NCI-H446 (cell line): ENCODE data around the gene NOP9.

Experiments
- DNase-seq, 2 experiments: peaks; one replicate each; lab custom pipeline; 2025; lab: John Stamatoyannopoulos, UW

The NOP9 gene

DNA sequence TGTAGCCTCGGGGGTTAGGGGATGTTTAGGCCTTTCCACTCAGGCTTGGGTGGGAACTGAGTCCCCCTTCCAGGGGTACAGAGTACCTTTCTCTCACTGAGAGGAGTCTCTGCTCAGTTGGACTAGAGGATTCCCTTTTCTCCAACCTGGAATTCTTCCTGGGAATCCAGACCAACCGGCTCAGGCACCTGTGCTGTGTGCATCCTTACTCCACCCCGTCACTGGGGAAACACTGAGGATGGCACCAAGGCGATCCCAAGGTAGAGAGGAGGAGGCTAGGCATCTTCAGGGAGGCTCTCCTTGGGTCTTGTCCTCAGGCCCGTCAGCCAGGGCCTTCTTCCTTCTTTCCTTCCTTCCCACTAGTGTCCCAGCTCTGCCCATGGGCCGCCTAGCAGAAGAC lies 35.8 kb upstream of the NOP9 start:
- DNase-seq: no peak

DNA sequence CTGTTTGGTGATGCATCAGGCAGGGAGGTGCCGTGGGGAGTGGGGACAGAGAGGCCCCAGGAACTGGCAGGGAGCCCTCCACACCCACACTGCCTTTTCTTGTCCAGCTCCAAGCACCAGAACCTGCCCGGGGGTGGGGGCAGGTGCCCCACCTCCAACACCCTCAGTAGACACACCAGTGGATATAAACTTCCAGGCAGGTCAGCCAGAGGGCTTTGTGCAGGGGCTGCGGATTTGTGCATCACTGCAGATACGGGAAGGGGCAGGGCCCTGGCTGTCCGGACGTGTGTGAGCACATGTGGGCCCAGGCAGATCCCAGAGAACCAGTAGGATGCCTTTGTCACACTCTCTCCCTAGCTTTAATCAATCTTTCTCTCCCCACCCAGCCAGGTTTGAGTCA lies 35.4 kb upstream of the NOP9 start:
- DNase-seq: no peak

DNA sequence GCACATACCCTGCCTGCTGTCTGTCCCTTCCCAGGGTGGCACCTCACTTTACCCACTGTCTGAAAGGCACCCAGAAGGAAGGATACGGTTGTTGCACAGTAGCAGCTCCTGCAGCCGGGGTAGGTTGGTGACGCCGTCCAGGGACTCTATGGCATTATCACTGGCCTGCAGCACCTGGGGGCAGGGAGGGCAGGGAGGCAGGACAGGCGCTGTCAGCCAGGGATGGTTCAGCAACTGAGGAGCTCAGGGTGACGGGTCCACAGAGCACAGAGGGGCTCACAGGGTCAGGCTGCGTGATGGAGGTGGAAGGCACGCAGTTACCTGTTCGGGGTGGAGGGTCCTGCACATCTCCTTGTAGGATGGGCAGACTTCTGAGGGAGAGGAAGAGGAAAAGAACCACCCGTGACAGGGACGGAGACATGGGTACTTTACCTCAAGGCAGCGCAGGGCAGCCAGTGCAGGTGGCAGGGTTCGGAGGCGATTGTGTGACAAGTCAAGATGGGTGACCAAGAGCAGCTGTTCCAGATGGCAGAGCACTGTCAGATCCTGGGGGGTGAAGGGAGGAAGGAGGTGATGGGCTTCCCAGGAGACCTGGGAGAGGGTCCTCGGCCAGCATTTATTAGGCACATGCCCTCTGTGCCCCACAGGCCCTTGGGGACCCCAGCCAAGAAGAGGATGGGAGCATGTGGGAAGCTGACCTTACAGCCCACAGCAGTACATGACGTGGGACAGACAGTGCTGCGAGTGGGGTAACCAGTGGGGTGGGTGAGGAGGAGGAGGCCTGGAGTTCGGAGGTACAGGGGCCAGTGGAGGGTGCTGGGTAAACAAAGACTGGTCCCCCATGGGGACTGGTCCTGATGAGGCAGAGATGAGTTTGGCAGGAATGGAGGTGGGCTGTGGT lies 33.1 kb upstream of the NOP9 start:
- DNase-seq: no peak

DNA sequence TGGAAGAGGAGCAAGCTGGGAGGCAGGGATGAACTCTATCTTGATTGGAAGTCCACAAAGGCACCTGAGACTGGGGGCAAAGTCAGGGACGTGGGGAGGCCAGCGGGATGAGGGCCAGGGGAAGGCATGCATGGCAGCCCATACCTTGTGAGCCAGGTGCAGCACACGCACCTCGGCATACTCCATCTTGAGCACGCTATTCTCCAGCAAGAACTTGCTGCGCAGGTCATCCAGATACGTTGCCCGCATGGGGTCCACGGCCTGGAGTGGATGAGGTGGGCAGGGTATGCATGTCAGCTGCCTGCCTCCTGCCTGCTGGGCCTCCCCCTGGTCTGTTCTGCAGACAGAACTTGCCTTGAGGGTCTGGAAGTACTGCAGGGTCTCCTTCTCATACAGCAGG lies 32.1 kb upstream of the NOP9 start:
- DNase-seq: no peak

DNA sequence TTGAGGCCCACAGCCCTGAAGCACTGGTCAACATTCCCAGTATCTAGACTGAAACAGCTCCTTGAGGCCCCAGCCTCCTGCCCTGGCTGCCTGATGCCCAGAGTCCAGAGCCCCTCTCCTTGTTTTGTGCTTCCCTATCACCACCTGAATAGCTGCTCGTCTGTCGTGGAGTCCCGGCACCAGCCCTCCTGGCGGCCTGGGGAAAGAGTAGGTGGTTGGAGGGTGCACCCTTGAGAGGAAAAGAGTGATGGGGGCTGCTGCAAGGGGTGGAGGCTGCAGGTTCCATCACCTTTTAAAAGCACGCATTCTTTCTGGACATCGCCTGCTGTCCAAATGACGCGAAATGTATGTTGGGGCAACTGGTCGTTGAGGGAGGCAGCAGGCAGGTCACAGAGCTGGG lies 31.4 kb upstream of the NOP9 start:
- DNase-seq: no peak

DNA sequence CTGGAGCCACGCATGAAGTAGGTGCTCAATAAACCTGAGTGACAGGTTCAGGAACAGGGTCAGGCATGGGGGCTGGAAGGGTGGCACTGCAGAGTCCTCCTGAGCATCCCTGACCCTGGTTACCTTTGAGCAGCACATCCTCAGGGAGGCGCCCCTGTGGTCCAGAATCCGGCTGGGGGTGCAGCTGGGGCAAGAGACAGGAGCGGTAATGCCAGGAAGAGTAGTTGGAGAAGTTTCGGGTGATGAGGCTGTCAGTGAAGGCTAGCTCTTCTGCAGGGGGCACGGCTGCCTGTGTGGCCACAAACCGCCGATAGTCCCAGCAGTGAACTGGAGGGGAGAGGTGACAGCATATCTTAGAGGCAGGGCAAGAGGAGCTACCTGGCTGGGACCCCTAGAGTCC lies 30.3 kb upstream of the NOP9 start:
- DNase-seq: no peak

DNA sequence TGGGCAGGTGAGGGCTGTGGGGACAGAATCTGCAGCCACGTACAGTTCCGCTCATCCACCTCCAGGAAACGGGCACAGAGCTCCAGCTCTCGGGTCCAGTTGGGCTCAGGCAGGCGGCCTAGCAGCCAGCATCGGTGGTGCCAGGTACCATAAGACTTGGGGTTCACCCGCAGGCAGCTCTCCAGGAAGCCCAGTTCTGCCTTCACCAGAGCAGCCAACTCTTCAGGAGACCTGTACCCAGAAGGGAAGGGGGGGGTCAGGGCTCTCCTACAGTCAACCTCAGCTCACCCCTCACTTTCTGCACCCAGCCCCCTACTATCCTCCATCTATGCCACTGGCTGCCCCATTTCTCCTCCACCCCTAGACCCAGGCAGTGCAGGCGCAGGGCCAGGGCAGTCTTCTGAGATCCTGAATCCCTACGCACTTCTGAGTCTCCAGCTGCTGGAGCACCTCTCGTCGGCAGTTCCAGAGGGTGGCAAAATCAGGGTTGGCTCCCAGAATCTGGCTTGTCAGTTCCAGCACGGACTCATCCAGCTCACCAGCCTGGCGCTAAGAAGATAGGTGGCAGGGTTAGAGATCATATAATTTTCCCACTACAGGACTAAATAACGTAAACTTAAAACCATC lies 29.6 kb upstream of the NOP9 start:
- DNase-seq: no peak

DNA sequence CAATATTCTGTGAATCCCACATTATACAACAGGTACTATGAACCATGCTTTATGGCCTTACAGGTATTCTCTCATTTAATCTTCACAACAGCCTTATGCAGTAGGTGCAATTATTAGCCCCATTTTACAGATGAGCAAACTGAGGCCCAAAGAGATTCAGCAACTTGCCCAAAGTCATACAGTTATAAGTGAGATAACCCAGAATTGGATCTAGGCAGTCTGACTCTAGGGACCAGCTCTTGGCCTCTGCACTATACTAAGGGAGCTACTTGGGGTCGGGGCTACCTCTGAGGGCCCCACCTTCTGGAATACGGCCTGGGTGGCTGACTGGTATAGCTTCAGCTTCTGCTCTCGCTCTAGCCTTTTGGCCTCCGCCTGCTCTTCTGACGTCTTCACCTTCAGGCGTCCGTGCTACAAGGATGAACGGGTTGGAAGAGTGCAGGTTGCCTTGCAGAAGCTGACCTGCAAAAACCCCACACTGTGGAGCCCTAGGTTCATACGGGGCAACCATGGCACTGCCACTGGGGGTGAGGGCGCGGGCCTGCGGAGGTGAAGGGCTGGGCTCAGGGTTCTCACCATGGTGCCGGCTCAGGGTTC lies 29.0 kb upstream of the NOP9 start:
- DNase-seq: no peak

DNA sequence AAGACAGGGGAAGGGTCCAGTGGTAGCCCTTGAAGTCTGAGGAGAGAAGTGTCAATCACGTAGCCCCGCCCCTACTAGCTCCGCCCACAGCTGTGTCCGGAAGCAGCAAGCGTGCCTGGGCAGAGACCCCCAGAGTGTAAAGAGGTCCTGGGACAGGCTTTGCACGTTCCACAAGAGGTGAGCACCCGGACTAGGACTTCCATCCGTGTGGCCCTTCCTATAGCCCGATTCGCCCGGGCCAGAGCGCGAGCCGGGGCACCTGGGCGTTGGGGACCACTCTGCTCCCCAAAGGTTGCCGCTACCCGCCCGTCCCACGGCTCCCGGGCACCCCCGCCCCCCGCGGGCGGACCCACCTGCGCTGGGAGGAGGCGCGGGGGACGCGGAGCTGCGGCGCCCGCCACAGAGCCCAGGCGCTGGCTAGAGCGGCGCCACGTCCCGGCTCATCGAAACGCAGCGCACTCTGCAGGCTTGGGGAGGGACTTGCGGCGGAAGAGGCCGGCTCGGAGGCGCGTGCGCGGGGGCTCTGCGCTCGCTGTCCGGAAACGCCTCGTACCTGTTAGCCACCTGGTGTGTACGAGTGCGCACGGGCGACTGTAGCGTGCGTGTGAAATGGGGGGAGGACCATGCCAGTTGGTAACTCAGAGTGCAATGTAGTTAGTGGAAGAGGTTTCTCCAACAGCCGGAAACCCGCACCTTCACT lies 28.4 kb upstream of the NOP9 start, which contains the start of gene RABGGTA:
Gene RABGGTA (minus strand): TSS at position 464 of the 700 bp plus-strand sequence. CDS start 482 bp downstream, outside the sequence.
- peak; percentile 64 to 93 for DNase-seq

DNA sequence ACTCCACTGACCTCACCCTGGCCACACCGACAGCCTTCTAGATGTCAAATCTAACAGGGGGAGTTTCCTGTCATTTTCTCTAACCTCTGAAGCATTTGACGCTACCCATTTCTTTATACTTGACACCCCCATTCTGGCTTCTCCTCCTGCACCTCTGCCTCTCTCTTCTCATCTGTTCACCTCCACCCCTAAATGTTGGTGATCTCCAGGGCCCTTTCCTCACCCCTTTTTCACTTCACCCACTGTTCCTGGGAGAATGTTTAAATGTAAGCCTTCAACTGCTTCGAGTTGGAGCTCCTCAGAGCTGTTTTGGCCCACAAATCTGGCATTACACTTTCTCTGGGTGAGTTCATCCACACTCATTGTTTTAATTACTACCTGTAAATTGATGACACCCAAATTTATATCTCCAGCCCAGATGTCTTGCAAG lies 27.8 kb upstream of the NOP9 start:
- no peak for DNase-seq

DNA sequence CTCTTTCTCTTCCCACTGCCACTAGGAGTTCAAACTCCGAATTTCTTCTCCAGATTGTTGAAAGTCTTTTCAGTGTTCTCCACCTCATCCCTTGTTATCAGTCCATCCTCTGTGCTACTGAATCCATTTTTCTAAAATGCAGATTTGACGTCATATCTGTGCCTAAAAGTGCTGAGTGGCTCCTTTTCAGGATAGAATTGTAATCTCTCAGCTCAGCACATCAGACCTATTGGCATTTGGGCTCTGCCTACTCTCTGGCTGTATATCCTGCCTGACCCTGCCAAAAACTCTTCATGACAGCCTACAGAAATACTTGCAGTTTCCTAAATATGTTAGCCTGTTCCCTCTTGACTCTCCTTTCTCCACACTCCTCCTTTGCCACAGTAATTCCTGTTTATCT lies 27.2 kb upstream of the NOP9 start:
- no peak for DNase-seq

DNA sequence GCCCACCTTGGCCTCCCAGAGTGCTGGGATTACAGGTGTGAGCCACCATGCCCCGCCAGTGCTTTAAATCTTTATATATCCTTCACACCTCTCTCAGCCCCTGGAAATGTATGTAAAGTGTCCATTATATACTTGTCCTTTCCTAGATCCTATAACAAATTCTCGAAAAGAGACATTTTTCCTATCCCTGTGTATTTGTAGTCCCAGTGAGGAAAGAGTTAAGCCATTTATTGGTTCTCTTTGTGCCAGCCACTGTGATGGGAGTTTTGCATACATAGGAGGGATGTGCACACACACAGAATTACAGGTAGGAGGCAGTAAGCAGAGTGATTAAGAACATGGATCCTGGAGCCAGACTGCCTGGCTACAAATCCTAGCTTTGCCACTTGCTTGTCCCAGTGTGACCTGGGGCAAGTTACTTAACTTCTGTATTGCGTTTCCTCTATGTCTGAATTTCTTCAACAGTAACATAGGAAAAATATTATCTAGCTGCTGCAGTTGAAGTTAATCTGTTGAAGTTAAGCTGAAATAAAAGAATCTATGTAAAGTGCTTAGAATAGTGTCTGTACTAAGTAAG lies 26.1 kb upstream of the NOP9 start:
- no peak for DNase-seq

DNA sequence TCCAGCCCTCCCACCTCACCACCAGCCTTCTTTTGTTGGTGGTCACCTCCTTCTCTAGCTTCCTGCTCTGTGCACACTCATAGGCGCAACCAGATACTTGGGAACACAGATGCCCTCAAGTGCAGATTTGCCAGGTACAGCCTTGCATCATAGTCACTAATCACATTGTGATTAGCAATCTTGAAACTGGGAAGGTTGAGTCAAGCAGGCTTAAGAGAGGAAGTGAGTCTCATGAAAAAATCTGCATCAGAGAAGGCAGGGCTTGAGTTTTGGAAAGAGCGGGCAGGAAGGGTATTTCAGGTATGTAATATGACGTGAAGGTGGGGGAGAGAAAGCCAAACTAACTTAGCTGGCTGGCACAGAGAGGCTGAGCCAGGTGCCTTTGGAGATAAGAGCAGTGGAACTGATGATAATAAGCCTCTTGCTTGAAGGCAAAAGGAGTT lies 25.5 kb upstream of the NOP9 start:
- DNase-seq: no peak

DNA sequence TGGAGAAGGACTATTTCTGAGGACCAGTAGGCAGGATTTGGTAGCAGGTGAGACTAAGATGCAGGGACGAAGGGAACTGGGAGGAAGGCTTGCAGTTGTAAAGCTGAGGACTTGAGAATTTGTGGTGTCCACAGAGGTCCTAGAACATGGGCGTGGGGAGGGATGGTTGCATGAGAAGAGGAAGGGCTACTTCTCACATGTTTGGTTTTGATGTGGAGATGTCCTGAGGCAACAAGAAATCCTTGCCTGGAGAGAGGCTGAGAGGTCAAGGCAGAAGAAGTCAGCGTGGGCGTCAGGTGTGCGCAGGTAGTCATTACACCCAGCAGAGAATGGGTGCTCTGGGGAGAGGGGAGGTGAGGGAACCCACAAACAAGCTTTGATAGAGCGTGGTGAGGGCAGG lies 22.6 kb upstream of the NOP9 start:
- no peak for DNase-seq

DNA sequence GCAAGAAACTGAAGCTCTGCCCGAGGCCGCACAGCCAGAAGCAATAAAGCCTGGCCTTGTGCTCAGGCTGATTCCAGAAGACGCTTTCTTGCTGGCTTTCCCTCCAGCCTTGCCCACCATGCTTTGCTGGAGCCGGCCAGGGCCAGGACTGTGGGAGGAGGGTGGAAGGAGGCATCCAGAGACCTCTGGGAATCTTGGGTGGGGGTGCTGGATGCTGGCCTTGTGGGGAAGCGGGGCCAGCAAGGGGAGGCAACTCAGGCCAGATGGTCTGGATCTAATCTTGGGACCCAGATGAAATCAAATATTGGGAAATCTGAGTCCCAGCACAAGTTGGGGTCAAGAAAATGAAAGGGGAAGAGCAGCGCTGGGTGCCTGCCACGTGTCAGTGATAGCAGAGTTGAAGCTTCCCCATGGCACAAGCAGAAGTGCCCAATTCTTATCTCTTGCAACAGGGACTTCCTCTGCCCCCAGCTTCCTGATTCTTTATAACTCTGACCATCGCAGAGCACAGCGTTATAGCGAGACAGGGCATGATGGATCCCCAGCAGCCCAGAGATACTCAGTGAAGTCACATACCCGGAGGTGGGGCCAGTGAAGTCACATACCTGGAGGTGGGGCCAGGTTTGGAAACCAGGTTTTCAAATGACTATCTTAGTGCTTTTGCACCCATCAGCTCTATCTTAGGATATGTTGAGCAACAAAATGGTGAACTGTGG lies 21.9 kb upstream of the NOP9 start:
- no peak for DNase-seq

DNA sequence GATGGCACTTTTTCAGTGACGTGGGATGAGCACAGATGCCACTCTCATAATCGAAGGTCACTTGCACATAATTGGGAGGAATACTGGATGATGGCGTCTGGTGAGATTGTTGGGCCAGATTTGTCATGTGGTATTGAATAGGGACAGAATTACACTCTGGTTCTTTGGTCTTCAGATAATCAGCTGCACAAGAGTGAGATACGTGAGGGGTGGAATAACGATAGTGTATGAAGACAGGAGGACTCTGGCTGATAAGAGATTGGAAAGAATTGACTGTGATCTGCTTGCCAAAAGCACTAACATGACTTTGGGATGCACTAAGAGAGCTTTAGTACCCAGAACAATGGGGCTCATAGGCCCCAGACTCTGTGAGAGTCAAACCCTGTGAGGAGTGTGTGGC lies 21.2 kb upstream of the NOP9 start:
- no peak for DNase-seq

DNA sequence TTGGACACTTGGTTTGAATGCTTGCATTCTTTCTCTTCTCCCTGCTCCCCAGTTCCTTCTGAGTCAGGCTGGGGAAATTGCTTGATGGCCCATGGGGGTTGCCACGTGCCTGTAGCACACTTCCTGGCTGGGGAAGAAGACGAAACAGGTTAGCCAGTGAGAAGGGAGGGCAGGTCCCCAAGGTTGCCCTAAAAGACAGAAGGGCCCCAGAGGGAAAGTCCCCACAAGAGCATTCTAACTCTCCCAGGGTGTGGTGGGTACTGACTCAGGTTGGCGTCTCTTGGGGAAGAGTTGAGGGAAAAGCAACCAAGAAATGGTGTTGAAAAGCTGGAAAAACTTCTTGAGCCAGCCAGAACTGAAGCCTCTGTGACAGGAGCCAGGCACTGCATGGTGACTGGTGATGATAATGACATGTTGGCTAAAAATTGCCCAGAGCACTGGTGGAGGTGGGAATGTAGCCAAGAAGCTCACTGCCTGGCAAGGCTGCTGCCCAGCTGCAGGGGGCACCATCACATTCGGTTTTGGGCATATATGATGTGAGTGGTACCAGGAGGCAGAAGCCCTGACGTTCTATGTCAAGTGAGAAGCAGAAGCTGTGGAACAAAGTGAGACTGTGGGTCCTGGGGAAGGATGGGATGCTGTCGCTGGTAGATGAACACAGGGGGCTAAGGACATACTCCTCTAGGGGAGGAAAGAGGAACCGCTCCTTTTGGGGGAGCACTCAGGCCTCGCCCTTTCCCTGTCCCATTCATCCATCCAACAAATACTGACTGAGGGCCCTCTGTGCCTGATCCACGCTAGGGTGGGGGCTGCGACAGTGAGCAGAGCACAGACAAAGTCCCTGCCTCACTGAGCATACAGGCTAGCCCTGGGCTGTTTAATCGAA lies 20.1 kb upstream of the NOP9 start:
- peak; percentile 9 to 62 for DNase-seq

DNA sequence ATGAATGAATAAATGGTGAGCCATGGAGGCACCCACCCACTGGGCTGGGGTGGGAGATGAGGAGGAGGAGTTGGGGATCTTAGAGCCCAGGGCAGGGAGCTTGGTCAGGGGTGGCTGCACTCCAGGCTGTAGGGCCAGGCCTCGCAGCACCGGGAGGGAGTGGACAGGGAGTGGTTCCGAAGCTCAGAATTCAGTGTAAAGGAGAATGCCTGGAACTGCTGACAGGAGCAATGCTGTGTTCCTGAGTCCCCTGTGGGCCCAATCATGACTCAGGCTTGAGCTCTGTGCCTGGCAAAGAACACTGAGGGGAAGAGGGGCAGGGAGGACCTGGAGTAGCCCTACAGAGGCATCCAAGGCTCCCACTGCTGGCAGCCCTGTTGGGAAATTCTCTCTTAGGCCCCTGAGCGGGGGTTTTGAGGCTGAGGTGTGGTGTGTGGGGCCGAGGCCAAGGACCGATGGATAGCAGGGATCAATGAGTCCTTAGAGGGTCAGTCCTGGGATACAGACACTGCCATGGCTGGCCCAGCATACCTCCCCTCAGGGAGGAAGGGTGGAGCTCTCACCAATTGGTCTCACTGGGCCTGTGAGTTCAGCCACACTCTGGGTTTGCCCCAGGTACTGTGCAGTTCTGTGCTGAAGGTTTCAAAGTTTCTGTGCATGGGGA lies 18.7 kb upstream of the NOP9 start:
- DNase-seq: no peak

DNA sequence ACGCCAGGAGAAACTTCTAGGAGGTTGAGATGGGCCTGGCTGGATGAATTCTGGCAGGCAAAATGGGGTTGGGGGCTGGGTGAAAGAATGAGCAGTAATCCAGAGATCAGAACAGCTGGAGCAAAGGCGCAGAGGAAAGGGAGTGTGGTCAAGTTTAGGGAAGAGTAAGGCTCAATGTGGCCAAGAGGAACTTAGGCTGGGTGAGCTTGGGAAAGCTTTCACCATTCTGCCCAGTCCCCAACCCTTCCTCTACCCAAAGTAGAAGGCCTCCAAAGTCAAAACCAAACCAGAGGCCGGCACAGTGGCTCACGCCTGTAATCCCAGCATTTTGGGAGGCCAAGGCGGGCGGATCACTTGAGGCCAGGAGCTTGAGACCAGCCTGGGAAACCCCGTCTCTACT lies 18.0 kb upstream of the NOP9 start:
- no peak for DNase-seq

DNA sequence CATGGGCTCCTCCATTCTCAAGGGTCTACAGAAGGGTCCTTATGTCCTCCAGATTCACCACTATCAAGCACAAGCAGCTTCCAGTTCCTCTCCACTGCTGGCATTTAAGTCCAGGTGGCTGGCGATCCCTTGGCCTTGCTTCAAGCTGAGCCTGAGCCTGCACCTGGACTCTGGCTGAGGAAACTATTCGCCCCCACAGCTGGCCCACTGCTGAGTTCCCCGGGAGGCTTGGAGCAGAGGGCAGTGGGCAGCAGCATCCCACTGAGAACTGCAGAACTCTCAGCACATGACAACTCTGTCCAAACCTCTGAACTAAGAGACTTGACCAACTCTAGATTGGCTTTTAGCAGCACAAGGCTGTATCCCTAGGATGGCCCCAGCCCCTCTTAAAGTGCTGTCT lies 16.9 kb upstream of the NOP9 start:
- DNase-seq: no peak
